Activated T-helper 1 cell treated with anti-CD3 and anti-CD28 coated beads, Interleukin-2, amount 50 U/mL, for 16 hours (primary cell): ENCODE data around the gene ADSS2.
"Not testable (repeated sequence)": the region's sequence is repeated elsewhere in the genome, so short reads cannot be mapped to it uniquely, and the experiment has no call there.

Experiments
- DNase-seq, 2 donors: peaks; one replicate each; pipeline ENCODE4 v3.0.0-alpha.2; 2020; ENCODE audit warnings: low read depth in 1 of 2, low spot score in 1 of 2

ADSS2 gene

DNA sequence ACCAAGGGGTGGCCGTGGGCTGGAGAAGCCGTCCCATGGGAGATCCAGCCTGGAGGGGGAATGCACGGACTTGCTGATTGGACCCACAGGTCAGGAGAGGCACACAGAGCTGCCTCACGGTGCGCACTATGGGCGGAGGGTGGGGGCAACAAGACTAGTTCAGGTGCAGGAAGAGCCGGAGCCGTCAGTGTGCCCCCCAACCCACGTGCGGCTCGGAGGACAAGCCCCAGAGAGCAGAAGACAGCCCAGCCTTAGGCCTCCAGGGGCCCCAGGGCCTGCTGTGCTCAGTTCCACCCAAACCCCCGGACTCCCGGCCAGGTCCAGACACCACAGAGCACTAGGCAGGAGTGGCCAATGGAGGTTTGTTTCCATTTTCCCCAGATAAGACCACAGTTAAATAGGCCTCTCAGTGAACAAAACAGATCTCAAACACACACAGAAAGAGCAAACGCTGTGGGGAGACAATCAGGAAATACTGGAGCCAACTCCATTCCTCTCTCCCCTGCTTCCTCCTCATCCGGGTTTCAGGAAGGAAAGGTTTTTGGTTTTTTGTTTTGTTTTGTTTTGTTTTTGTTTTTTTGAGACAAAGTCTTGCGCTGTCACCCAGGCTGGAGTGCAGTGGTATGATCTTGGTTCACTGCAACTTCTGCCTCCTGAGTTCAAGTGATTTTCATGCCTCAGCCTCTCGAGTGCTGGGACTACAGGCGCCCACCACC lies 84.2 kb downstream of the ADSS2 start:
- DNase-seq = no peak

DNA sequence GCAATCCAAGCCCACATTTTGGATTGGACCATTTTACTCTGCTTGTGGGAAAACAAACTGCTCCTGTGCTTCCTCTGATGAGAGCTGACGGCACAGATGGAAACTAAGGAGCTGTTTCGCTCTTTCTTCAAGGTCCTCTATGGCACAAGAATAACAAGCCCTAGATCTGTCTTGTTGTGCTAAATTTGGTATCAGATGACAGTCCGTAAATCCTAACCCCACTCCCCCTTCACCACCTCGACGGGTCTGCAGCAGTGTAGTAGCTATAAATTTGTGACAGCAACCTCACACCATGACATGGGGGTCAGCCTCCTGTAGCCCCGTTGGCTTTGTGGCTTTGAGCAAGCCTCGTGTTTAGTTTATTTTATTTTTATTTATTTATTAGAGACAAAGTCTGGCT lies 85.9 kb downstream of the ADSS2 start:
- no peak for DNase-seq

DNA sequence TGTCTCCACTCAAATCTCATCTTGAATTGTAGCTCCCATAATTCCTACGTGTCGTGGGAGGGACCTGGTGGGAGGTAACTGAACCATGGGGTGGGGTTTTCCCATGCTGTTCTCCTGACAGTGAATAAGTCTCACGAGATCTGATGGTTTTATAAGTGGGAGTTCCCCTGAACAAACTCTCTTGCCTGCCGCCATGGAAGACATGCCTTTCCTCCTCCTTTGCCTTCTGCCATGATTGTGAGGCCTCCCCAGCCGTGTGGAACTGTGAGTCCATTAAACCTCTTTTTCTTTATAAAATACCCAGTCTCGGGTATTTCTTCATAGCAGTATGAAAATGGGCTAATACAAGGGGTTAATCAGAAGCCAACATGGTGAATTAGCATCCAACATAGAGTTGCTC lies 86.4 kb downstream of the ADSS2 start:
- DNase-seq = not testable (repeated sequence)

DNA sequence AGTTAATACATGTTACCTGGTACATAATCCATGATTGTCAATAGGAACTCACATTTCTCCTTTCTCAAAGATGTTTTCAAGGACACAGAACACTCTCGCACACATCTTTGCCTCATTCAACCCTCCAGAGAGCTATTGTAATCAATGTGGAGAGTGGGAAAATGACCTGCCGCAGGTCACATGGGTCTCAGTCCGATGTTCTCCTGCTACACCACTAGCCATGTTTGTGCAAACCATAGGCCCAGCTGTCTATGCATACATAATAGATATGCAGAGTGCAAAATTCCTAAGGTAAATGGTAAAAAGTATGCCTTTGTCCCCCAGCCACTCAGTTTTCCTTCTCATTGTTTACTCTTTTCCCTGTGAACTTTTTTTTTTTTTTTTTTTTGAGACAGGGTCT lies 89.2 kb downstream of the ADSS2 start:
- no peak for DNase-seq

DNA sequence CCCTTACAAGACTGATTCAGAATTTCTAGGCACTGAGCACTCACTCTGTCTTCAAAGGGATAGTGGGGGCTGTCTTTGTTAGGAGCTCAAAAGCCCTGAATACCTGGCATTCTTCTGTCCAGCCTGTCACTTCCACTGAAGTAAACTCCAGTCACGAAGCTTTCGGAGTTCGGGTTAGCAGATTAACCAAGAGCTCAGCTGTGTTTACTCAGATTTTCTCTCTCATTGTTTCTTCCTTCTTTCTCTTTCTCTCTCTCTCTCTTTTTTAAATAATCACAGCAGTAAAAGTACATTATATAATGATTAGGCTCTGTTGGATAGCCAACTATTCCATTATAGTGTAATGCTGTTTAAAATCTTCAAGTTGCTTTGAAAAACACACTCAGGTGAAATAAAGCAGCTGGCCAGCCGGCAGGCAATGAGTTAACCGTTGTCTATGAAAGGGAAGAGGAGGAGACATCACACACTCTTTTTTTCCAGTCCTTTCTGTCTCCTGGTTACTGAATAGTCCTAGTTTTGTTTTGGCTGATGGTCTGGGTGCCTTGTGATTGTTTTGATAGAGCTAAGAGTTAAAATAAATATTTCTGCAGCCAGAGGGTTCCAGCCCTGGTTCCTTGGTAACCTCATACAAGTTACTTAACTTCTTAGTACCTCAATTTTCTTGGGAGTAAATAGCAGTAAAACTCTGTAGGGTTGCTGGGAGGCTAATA lies 89.8 kb downstream of the ADSS2 start:
- no peak for DNase-seq
